BJ (cell line): ENCODE results near the gene ORM1. TPM values are rescaled to one million over a fixed set of nuclear protein-coding genes. Genes with fewer than 3 reads are reported as not detected.

Experiments
- CTCF ChIA-PET: fragments of 350-600 bp; formaldehyde crosslinking; extraction: SDS; loops from one replicate; lab custom pipeline; 2021; ENCODE audit warnings: antibody characterized with exemption, inconsistent platforms; lab: Yijun Ruan, JAX
- POLR2A ChIA-PET: fragments of 300-600 bp; sonication (Branson Sonifier 250); formaldehyde crosslinking; extraction: SDS; loops from one replicate; lab custom pipeline; 2021; ENCODE audit warnings: antibody characterized with exemption; lab: Charles Lee
- DNase-seq: peaks from one replicate; pipeline ENCODE4 v3.0.0-alpha.2; 2011; ENCODE audit warnings: low read depth
- H3K27me3 ChIP-seq: 2 replicates; pipeline ENCODE4 v1.6.0; 2011; ENCODE audit warnings: low read length; ENCODE audit not compliant: control insufficient read depth, insufficient read depth
- H3K36me3 ChIP-seq: 2 replicates; pipeline ENCODE4 v1.5.1; 2011; ENCODE audit warnings: low read length; ENCODE audit not compliant: control insufficient read depth, insufficient read depth
- H3K4me3 ChIP-seq: 2 replicates; pipeline ENCODE4 v1.5.1; 2011; ENCODE audit warnings: low read depth, mild to moderate bottlenecking, control low read depth, low read length
- polyA plus RNA-seq: library from polyadenylated mRNA; depleted of rRNA; stranded (reverse); fragments of >200 nt; gene quantifications from 2 replicates; pipeline ENCODE4 v1.2.3, GENCODE V29; 2011
- TF ChIP-seq, protein P1 (sequence below): IDR thresholded peaks from 2 replicates; pipeline ENCODE4 v1.5.1; 2011; ENCODE audit warnings: low read depth, mild to moderate bottlenecking, control low read depth, inconsistent platforms, low read length, moderate library complexity; ENCODE audit not compliant: insufficient read depth

ORM1 gene
- polyA plus RNA-seq, 1 experiment, result not detected

DNA sequence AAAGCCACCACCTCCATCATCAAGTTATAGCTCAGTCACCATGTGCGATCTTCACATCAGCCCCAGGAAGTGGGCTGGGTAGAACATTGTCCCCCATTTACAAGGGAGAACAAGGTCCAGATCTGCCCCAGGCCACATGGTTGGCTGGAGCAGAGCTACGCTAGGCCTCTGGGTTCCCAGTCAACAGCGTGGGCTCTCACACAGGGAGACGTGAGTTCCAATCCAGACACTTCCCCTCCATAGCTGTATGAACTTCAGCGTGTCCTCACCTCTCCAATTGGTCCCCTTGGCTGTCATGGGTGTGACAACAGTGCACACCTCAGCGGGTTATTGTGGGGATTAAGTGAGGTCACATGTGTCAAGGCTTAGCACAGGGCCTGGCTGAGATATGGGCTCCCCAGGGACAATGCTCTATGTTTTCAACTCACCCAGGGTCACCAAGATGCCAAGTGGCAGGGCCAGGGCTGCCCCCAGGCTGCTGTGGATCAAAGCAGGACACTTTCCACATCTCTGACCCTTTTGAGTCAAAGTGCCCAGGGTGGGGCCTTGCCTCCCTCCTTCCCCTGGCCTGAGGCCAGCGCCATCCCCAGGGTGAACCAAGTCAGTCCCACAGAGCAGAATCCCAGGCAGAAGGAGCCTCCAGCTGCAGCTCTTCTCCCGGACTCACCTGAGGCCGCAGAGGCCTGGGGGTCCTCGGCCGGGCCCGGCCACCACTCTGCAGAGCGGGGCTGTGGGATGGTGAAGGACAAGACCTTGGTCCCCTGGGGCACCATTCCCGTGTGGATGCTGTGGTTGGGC is 45.1 kb downstream of the ORM1 start:
- TF ChIP-seq, protein P1, sequence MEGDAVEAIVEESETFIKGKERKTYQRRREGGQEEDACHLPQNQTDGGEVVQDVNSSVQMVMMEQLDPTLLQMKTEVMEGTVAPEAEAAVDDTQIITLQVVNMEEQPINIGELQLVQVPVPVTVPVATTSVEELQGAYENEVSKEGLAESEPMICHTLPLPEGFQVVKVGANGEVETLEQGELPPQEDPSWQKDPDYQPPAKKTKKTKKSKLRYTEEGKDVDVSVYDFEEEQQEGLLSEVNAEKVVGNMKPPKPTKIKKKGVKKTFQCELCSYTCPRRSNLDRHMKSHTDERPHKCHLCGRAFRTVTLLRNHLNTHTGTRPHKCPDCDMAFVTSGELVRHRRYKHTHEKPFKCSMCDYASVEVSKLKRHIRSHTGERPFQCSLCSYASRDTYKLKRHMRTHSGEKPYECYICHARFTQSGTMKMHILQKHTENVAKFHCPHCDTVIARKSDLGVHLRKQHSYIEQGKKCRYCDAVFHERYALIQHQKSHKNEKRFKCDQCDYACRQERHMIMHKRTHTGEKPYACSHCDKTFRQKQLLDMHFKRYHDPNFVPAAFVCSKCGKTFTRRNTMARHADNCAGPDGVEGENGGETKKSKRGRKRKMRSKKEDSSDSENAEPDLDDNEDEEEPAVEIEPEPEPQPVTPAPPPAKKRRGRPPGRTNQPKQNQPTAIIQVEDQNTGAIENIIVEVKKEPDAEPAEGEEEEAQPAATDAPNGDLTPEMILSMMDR, result no peak
- Histone ChIP-seq H3K4me3 (no peak overlapping the region), H3K27me3 (no peaks in the 10 kb centered on the region), H3K36me3 (peaks cover 14% of the 10 kb centered on the region)
- CTCF ChIA-PET, result interaction anchor here (1.4 kb wide), 1 partner anchor 30 kb away, joined by 4 read pairs; no protein-coding TSS in a partner anchor
- POLR2A ChIA-PET, result no interaction called here
- no peak for DNase-seq

DNA sequence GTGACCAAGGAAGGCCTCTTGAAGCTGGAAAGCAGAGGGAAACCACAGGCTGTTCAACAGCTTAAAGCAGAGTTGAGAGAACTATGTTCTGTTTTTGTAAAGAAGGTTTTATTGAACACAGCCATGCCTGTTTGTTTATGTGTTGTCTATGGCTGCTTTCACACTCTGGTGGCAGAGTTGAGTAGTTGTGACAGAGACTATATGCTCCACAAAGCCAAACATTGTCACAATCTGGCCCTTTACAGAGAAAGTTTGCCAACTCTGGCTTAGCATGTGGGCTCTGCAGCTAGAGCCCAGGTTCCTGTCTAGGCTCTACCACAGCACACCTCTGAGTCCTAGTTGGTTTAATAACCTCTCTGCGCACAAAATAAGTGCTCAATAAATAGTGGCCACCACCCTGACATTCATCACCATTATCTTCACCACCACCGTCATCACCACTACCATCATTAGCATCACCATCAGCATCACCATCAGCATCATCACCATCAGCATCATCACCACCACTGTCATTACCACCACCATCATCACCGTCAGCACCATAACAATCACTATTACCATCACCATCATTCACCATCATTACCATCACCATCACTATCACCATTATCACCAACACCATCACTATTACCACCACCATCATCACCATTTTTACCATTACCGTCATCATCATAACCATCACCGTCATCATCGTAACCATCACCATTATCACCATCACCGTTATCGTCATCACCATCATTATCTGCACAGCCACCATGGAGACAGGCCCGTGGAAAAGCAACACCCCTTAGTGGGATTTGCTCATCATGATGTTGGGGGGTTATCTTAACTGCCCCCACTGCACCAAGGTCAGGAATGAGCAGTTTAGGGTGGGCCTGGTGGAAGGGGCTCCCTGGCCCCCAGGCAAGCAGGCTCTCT is 46.6 kb downstream of the ORM1 start:
- POLR2A ChIA-PET, result no interaction called here

GRCh38 chr9:114370251-114370967 is 47.5 kb downstream of the ORM1 start:
- TF ChIP-seq, protein P1, result no peak
- DNase-seq, result no peak
- no peak overlapping the region for H3K4me3 ChIP-seq
- peaks cover 18% of the 10 kb centered on the region for H3K36me3 ChIP-seq
- CTCF ChIA-PET, result interaction anchor here (1.1 to 1.3 kb wide), 2 partner anchors 31 to 35 kb away, joined by 3 to 8 read pairs; no protein-coding TSS in a partner anchor
- POLR2A ChIA-PET, result no interaction called here
- H3K27me3 ChIP-seq, result no peaks in the 10 kb centered on the region

More for the DNA sequence above, 46.6 kb downstream of the ORM1 start:
- TF ChIP-seq, protein P1, result no peak
- H3K36me3 ChIP-seq, result peaks cover 18% of the 10 kb centered on the region
- no peak for DNase-seq
- no peaks in the 10 kb centered on the region for H3K27me3 ChIP-seq
- CTCF ChIA-PET, result interaction anchor here (1.1 to 1.4 kb wide), 2 partner anchors 17 to 31 kb away, joined by 3 to 4 read pairs; no protein-coding TSS in a partner anchor
- H3K4me3 ChIP-seq, result no peak overlapping the region

DNA sequence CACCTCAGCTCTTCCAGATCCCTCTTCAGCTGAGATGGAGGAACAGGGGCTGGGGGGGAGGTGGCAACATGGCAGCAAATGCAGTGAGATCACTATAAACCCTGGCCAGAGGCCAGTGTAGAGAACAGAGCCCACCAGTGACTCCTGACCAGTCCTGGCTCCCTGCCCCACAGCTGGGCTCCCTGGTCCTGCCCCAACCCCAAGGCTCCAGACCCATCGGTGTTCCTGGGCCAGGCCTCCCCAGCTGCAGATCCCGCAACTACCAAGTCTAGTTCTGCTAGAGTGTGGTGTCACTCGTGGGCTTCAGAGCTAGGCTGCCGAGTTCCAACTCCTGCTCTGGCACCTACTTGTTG is 48.0 kb downstream of the ORM1 start:
- ChIA-PET CTCF (interaction anchor here (1.1 to 1.4 kb wide), 3 partner anchors 16 to 35 kb away, joined by 3 to 8 read pairs (median 4); partner anchors contain the start of gene AKNA), POLR2A (no interaction called here)
- H3K36me3 ChIP-seq, result peaks cover 18% of the 10 kb centered on the region
- TF ChIP-seq, protein P1, result no peak
- H3K4me3 ChIP-seq, result no peak overlapping the region
- no peaks in the 10 kb centered on the region for H3K27me3 ChIP-seq
- DNase-seq, result no peak
